HG03045 (cell line): Measurements from ENCODE around the gene PAFAH2.

Experiments used
- ATAC-seq: cut with Tn5 transposase; IDR thresholded peaks from one replicate; pipeline ENCODE4 v1.9.1; 2021; ENCODE audit warnings: mild to moderate bottlenecking, moderate library complexity; ENCODE audit not compliant: unreplicated experiment

Gene PAFAH2

DNA sequence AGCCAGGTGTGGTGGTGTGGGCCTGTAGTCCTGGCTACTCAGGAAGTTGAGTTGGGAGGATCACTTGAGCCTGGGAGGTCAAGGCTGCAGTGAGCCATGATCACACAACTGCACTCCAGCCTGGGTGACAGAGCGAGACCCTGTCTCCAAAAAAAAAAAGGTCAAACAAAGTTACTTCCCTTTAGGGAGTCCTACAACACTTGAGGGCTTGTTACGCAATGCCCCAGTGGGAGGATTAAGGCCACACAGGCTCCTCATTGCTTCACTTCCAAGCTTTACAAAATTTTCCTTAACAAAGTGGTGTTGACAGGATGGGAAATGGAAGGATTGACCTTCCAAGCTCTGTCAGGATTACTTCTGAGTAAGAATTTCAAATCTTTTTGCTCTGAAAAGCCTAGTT is 17.5 kb upstream of the PAFAH2 start:
- no peak for ATAC-seq

DNA sequence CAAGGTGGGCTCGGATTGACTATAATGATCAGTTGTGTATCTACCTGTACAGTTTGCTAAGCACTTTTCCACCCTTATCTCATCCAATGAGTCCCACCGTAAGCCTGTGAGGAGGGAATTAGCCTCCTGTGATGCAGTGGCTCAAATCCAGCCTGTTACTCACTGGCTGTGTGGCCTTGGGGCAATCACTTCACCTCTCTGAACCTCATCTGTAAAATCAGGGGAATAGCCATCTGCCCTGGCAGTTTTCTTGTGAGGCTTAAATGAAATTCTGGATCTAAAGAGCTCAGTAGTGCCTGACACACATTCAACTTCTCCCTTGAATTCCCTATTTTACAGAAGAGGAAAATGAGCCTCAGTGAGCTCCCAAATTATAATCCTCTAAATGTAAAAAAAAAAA is 16.3 kb upstream of the PAFAH2 start:
- ATAC-seq: no peak

- ATAC-seq: no peak
These were observed 15.0 kb upstream of the PAFAH2 start for GRCh38 chr1:26012864-26013263.

DNA sequence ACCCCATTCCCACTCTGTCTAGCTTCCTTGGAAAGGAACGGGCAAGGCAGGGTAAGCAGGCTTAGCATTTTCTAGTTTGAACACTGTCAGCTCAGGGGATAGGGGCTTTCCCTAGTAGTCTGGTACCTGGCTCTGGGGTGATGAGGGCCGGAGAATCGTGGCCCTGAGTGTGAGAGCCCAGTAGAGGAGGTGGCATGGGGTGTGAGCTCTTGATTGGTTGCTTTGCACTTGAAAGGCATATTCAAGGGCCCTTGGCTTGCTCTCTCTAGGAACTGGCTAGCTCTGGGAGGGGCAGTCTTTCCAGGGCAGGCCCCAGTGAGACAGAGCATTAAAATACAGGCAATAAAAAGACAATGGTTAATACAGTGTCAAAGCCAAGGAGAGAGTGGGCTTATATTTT is 13.0 kb upstream of the PAFAH2 start:
- no peak for ATAC-seq

DNA sequence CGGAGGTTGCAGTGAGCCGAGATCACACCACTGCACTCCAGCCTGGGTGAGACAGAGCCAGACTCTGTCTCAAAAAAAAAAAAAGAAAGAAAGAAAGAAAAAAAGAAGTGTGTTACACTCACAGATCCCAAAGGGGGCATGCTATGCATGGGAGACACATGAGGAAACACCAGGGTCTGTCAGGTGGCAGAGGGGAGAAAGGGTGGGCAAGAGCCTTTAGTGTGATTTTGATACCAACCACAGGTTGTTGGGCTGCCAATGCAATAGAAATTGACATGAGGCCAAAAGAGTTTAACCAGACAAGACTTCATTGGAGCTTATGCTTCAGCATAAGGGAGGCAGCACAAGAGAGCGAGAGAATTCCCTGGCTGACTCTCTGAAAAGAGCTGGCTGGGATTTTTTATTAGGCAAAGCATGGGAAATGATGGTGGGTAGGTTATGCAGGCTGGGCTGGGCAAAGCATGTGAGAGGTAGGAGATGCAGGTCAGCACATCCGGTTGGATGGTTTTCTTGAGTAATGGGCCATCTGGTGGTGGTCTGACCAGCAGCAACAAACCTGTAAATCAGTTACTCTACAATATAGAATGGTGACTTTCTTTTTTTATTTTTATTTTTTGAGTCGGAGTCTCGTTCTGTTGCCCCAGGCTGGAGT is 12.1 kb upstream of the PAFAH2 start:
- ATAC-seq: no peak

DNA sequence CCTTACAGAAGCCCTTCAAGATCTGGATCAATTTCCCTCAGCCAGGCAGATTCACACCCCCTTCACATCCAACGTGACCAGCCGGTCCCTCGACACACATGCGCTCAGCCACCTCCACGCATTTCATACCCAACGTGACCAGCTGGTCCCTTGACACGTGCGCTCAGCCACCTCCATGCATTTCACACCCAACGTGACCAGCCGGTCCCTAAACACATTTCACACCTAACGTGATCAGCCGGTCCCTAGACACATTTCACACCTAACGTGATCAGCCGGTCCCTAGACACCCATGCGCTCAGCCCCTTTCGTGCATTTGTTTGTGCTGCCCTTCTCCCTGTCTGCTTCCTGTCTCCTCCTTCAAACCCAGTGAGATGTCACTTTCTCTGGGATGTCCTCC is 8.8 kb upstream of the PAFAH2 start:
- no peak for ATAC-seq

DNA sequence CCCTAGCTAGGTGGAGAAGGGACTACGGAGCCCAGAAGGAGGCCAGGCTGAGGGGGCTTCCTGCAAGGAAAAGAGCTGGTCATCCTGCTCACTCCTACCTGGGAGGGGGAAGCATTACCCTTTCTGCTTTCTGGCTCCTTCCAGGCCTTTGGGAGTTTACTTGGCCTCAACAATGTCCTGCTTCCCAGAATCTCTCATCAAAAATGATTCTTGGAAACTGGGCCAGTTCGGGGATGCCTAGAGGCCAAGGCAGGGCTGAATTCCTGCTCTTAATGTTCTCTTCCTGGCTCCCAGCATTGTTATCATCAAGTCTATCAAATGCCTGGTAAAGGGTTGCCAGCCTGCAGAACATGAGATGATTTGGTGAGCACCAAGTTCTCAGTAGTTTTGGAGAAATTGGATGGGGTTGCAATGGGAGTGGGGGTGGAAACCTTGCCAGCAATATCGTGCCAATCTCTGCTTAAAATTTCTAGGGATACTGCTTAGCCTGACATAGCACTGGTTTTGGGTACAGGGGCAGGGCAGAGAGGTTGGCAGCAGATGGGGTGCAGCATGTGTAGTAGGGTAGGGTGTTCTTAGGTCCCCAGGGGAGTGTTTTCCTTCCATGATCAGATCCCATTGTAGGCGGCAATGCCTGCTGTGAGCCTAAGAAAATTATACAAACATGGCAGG is 7.7 kb upstream of the PAFAH2 start:
- ATAC-seq: no peak

- no peak for ATAC-seq
These were observed 5.9 kb upstream of the PAFAH2 start for GRCh38 chr1:26003756-26004155.

DNA sequence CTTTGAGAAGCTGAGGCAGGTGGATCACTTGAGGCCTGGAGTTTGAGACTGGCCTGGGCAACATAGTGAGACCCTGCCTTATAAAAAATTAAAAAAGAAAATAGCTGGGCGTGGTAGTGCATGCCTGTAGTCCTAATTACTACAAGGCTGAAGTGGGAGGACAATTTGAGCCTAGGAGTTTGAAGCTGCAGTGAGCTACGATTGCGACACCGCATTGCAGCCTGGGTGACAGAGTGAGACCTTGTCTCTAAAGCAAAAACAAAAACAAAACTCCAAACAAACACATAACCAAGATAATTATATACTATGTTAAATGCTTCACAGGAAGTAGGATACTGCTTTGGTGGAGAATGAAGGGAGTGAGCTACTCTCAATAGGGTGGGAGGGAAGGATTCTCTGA is 5.4 kb upstream of the PAFAH2 start:
- no peak for ATAC-seq

- no peak for ATAC-seq
These were observed 1.4 kb upstream of the PAFAH2 start for GRCh38 chr1:25999041-25999800.

DNA sequence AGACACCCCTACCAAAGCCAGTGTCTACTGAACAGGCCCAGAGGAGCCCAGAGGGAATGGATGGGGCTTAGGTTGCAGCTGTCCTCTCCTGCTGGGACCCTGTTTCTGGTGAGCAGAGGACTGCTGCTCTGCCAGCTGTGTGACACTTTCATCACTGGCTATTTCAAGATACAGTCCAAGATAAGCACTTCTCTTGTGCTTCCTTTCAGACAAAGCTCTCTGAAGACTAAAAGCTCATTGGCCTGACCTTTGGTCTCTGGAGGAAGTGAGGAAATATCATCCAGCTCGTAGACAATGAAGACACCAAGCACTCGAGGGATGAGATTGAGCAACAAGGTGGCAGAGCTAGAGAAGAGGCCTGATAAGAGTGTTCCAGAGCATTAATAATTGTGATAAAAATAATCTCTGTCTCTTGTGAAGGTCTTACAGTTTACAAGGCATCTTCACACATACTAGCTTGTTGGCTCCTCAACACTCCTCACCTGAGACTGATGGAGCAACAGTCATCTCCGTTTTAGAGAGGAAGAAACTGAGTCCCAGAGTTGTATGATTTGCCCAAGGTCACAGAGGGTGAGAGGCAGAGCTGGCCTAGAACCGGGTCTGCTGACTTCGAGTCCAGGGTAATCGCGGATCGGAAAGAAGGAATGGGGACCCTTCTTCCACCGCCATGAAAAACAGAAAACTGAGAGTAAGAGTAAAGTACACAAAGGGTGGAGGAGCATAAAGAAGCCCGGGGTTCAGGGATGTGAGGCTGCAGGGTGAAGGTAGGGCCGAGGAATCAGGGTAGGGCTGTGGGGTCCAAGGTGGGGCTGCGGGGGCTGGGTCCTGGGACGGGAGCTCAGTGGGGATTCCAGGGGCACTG is 666 bp downstream of the PAFAH2 start:
- peak; percentile 23 for ATAC-seq

DNA sequence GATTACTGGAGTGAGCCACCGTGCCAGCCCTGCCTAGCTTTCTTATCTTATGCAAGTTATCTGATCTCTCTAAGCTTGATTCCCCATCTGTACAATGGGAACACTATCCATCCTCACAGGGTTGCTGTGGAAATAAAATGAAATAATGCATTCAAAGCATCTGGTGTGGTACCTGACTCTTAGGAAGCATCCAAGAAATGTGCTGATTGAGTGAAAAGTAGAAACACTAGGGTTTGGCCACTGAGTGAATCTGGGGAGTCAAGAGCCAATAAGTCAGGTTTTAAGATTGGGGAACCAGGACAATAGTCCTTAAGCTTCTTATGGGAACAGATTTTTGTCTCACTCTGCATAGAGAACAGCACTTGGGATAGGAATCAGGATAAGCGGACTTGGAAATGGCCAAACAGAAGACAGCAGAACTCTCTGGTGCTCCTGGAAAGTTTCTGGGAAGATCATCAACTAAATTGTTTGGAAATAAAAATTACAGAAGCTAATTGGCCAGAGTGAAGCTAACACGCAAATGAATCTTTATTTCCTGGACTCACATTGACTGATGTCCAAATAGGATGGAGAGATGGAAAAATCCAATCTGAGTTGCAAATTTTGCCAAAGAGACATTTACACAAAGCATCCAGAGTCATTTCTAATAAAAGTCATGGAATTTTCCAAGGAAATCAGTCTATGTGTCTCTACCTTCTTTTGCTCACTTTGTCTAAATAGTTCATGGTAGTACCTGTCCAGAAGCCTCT is 3.3 kb downstream of the PAFAH2 start:
- no peak for ATAC-seq

GRCh38 chr1:25993197-25993951 is 4.5 kb downstream of the PAFAH2 start:
- ATAC-seq: no peak

GRCh38 chr1:25992689-25993171 is 5.1 kb downstream of the PAFAH2 start:
- no peak for ATAC-seq

- ATAC-seq: no peak
These were observed 5.8 kb downstream of the PAFAH2 start for GRCh38 chr1:25991937-25992688.

DNA sequence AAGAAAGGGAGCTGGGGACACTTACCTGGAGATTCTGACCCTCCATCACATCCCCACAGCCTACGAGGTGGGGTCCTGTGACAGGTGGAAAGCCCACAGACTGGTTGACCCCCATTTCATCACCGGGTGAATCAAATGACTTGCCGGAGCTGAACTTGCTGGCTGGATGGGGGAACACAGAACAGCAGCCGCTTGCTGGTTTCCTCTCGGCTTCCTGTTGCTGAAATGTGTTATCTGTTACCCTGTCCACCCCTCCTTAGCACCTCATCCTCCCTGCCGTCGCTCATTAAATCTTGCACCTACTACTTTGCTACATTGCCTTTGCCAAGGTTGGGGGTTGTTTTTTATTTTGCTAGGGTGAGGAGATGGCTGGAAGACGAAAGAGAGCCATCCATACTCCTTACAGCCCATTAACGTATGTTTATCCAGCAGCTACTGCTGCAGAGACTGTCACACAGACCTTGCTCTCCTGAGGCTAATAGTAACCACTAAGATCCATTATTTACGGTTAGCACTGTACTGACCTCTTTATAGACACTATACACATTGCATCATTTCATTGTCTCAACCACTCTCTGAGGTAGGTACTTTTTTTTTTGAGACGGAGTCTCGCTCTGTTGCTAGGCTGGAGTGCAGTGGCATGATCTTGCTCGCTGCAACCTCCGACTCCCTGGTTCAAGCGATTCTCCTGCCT is 7.0 kb downstream of the PAFAH2 start:
- ATAC-seq: no peak

DNA sequence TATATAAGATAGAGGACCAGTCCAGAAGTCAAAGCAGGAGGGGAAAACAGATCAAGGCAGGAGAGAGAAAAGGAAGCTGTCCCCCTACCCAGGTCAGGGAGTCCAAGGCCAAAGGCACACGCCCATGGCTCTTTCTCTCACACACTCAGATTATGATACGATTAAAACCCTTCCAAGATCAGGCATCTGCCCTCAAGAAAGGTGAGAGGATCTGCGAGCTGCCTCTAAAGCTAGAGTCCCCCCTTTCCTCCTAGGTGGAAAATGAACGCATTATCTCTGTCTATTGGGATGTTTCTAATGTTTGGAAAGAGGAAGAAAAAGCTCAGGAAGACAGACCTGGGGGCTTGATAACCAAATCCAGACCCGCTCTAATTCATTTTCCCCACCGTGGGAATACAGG is 7.6 kb downstream of the PAFAH2 start:
- no peak for ATAC-seq
